HCT116 (cell line): ENCODE data around the gene PSMA8. TPM values are rescaled to one million over a fixed set of nuclear protein-coding genes. Genes with fewer than 3 reads are reported as not detected.

Experiments
- ATAC-seq: fragments of 200-7000 bp; cut with Tn5 transposase; 2 replicates; pipeline ENCODE4 v1.9.1; 2020; ENCODE audit warnings: mild to moderate bottlenecking, moderate library complexity
- BruUV-seq: library from RNA; stranded (reverse); fragments of 400-500 nt; replicated peaks from 2 replicates; lab custom pipeline; 2021; lab: Mats Ljungman, UMichigan
- CTCF ChIA-PET: fragments of 300-600 bp; sonication (Branson Sonifier 250); formaldehyde crosslinking; loops from one replicate; lab custom pipeline; 2021; ENCODE audit warnings: antibody characterized with exemption; lab: Charles Lee
- POLR2A ChIA-PET: fragments of 300-600, 350-600 bp; sonication (Branson Sonifier 250); formaldehyde crosslinking; loops from one replicate; lab custom pipeline; 2021; ENCODE audit warnings: antibody characterized with exemption; lab: Charles Lee
- RAD21 ChIA-PET, 2 experiments: fragments of 300-600 bp; sonication (Branson Sonifier 250); formaldehyde crosslinking; loops; one replicate each; lab custom pipeline; 2023; ENCODE audit warnings: low total read pairs in 2 of 2; ENCODE audit not compliant: uncharacterized antibody in 2 of 2, unreplicated experiment in 2 of 2, low non-redundant PET in 1 of 2; lab: Charles Lee
- DNase-seq: peaks from one replicate; pipeline ENCODE4 v3.0.0-alpha.2; 2010; ENCODE audit warnings: low read depth, low spot score
- H2AFZ ChIP-seq: fragments of 200-600 bp; shearing (Covaris generic), sonication (generic); 2 replicates; pipeline ENCODE4 v1.6.1; 2017; ENCODE audit warnings: low read depth, mixed run types, mixed read lengths, antibody characterized with exemption, low read length; ENCODE audit not compliant: poor library complexity, severe bottlenecking
- H3K27ac ChIP-seq: 2 replicates; pipeline ENCODE4 v1.5.1; 2012; ENCODE audit warnings: low read depth, low read length
- H3K27me3 ChIP-seq: fragments of 200-600 bp; sonication (generic); 2 replicates; pipeline ENCODE4 v1.6.1; 2016; ENCODE audit warnings: mixed run types, low read length, mixed read lengths; ENCODE audit not compliant: insufficient read depth
- H3K36me3 ChIP-seq, 2 experiments: fragments of 200-500 bp in 1 of 2; fragments of 200-600 bp in 1 of 2; sonication (Bioruptor generic) in 1 of 2; sonication (generic) in 1 of 2; 2 replicates each; pipeline versions ENCODE4 v1.5.1 to v1.6.1; 2014 to 2016; ENCODE audit warnings: low read length in 2 of 2, inconsistent platforms in 1 of 2, mixed read lengths in 1 of 2, mixed run types in 1 of 2; ENCODE audit not compliant: insufficient read depth in 2 of 2, control insufficient read depth in 1 of 2
- H3K4me1 ChIP-seq, 2 experiments: fragments of 200-600 bp in 1 of 2; sonication (generic) in 1 of 2; 2 replicates each; pipeline versions ENCODE4 v1.5.1 to v1.6.1; 2012 to 2017; ENCODE audit warnings: low read length in 2 of 2, inconsistent platforms in 1 of 2, mild to moderate bottlenecking in 1 of 2, mixed read lengths in 1 of 2, mixed run types in 1 of 2, moderate library complexity in 1 of 2; ENCODE audit not compliant: insufficient read depth in 2 of 2, control insufficient read depth in 1 of 2
- H3K4me2 ChIP-seq: fragments of 200-600 bp; sonication (generic); 2 replicates; pipeline ENCODE4 v1.6.1; 2017; ENCODE audit warnings: mixed run types, low read length, mixed read lengths
- H3K4me3 ChIP-seq, 2 experiments: fragments of 200-600 bp in 1 of 2; sonication (generic) in 1 of 2; replicated peaks in 1 of 2; 2 replicates each; pipeline ENCODE4 v1.5.1; 2011 to 2016; ENCODE audit warnings: low read length in 2 of 2, control low read depth in 1 of 2, low read depth in 1 of 2, mild to moderate bottlenecking in 1 of 2, mixed read lengths in 1 of 2, mixed run types in 1 of 2
- H3K79me2 ChIP-seq: fragments of 200-600 bp; sonication (generic); 2 replicates; pipeline ENCODE4 v1.6.1; 2017; ENCODE audit warnings: mild to moderate bottlenecking, mixed run types, low read length, moderate library complexity, mixed read lengths; ENCODE audit not compliant: insufficient read depth
- H3K9ac ChIP-seq: fragments of 200-600 bp; sonication (generic); 2 replicates; pipeline ENCODE4 v1.6.1; 2016; ENCODE audit warnings: low read length, mixed read lengths
- H3K9me2 ChIP-seq: fragments of 200-600 bp; sonication (generic), shearing (Covaris generic); 2 replicates; pipeline ENCODE4 v1.6.1; 2017; ENCODE audit warnings: mixed run types, mild to moderate bottlenecking, moderate library complexity; ENCODE audit not compliant: insufficient read depth
- H3K9me3 ChIP-seq, 2 experiments: fragments of 200-500 bp in 1 of 2; fragments of 200-600 bp in 1 of 2; sonication (Bioruptor generic) in 1 of 2; sonication (generic) in 1 of 2; 2 replicates each; pipeline ENCODE4 v1.6.1; 2014 to 2017; ENCODE audit warnings: low read length in 2 of 2, mixed read lengths in 2 of 2, inconsistent platforms in 1 of 2, low read depth in 1 of 2, mild to moderate bottlenecking in 1 of 2, mixed run types in 1 of 2, moderate library complexity in 1 of 2; ENCODE audit not compliant: control insufficient read depth in 1 of 2, insufficient read depth in 1 of 2
- H4K20me1 ChIP-seq: fragments of 200-600 bp; sonication (generic), shearing (Covaris generic); 2 replicates; pipeline ENCODE4 v1.6.1; 2017; ENCODE audit warnings: mixed run types, mild to moderate bottlenecking, moderate library complexity; ENCODE audit not compliant: insufficient read depth
- CBX3 ChIP-seq: IDR thresholded peaks from 2 replicates; pipeline ENCODE4 v1.6.1; 2012; ENCODE audit warnings: low read depth
- CEBPB ChIP-seq: IDR thresholded peaks from 2 replicates; pipeline ENCODE4 v1.6.1; 2012; ENCODE audit warnings: low read depth
- CTCF ChIP-seq, 3 experiments: fragments of 200-600 bp in 1 of 3; sonication (generic) in 1 of 3; IDR thresholded peaks in 2 of 3; conservative IDR thresholded peaks in 1 of 3; 2 replicates each; pipeline ENCODE4 v1.5.1; 2012 to 2017; ENCODE audit warnings: low read depth in 2 of 3, low read length in 2 of 3, antibody characterized with exemption in 1 of 3, borderline replicate concordance in 1 of 3, control low read depth in 1 of 3, mild to moderate bottlenecking in 1 of 3, mixed read lengths in 1 of 3, mixed run types in 1 of 3, moderate library complexity in 1 of 3; ENCODE audit not compliant: insufficient read depth in 1 of 3
- EGR1 ChIP-seq: IDR thresholded peaks from 2 replicates; pipeline ENCODE4 v1.6.1; 2012; ENCODE audit warnings: low read depth
- ELF1 ChIP-seq: IDR thresholded peaks from 2 replicates; pipeline ENCODE4 v1.6.1; 2012; ENCODE audit warnings: low read depth, borderline replicate concordance
- EZH2 ChIP-seq: fragments of 200-600 bp; sonication (generic); IDR thresholded peaks from 2 replicates; pipeline ENCODE4 v1.6.1; 2017; ENCODE audit warnings: antibody characterized with exemption, mixed run types
- FOSL1 ChIP-seq: IDR thresholded peaks from 2 replicates; pipeline ENCODE4 v1.6.1; 2012; ENCODE audit warnings: low read depth
- JUND ChIP-seq: IDR thresholded peaks from 2 replicates; pipeline ENCODE4 v1.6.1; 2012
- POLR2A ChIP-seq: IDR thresholded peaks from 2 replicates; pipeline ENCODE4 v1.7.0; 2011; ENCODE audit warnings: borderline replicate concordance; ENCODE audit not compliant: insufficient read depth, insufficient read length; ENCODE audit errors: extremely low read depth
- REST ChIP-seq: IDR thresholded peaks from 2 replicates; pipeline ENCODE4 v1.6.1; 2012; ENCODE audit warnings: low read depth
- SIN3A ChIP-seq: IDR thresholded peaks from 2 replicates; pipeline ENCODE4 v1.6.1; 2012; ENCODE audit warnings: low read depth
- SP1 ChIP-seq: IDR thresholded peaks from 2 replicates; pipeline ENCODE4 v1.6.1; 2012; ENCODE audit warnings: low read depth
- SRF ChIP-seq: IDR thresholded peaks from 2 replicates; pipeline ENCODE4 v1.6.1; 2012; ENCODE audit warnings: low read depth
- TCF7L2 ChIP-seq: IDR thresholded peaks from 2 replicates; pipeline ENCODE4 v1.7.0; 2011; ENCODE audit warnings: borderline replicate concordance, inconsistent platforms; ENCODE audit not compliant: insufficient read depth, insufficient read length; ENCODE audit errors: extremely low read depth
- YY1 ChIP-seq: IDR thresholded peaks from 2 replicates; pipeline ENCODE4 v1.6.1; 2011; ENCODE audit warnings: low read length, low read depth, moderate library complexity, mild to moderate bottlenecking; ENCODE audit not compliant: insufficient replicate concordance; ENCODE audit errors: extremely low read depth
- ZFX ChIP-seq: fragments of 450-650 bp; IDR thresholded peaks from 2 replicates; pipeline ENCODE4 v1.6.1; 2017
- ZNF274 ChIP-seq: fragments of 200-500 bp; sonication (Bioruptor generic); IDR thresholded peaks from 2 replicates; pipeline ENCODE4 v1.6.1; 2014; ENCODE audit warnings: mild to moderate bottlenecking, low read depth, low read length, inconsistent platforms
- intact Hi-C: fragments of 100-400 bp; cut with micrococcal nuclease; formaldehyde crosslinking; loops from 2 replicates; pipeline ENCODE4 v1.10.0; 2022
- total RNA-seq: library from RNA; stranded (reverse); gene quantifications from one replicate; pipeline ENCODE4 v1.2.1, GENCODE V29; 2021; ENCODE audit not compliant: unreplicated experiment
- TF ChIP-seq, protein P1 (sequence below): IDR thresholded peaks from 2 replicates; pipeline ENCODE4 v1.6.1; 2011; ENCODE audit warnings: mild to moderate bottlenecking, low read length, moderate library complexity; ENCODE audit not compliant: insufficient replicate concordance; ENCODE audit errors: extremely low read depth
- TF ChIP-seq, protein P2 (sequence below): IDR thresholded peaks from 2 replicates; pipeline ENCODE4 v1.6.1; 2012

Gene PSMA8
- total RNA-seq, 1 experiment from 2014 or later: not detected

DNA sequence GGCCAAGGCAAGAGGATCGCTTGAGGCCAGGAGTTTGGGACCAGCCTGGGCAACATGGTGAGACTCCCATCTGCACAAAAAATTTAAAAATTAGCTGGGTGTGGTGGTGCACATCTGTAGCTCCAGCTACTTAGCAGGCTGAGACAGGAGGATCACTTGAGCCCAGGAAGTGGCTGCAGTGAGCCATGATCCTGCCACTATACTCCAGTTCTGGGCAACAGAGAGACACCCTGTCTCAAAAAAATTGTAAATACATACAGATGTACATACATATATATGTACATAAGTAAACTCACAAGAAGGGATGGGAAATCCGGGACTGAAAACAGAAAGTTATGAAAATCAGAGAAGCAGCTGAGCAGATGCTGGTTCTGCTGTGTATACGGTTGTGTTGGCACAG lies 62.9 kb downstream of the PSMA8 start:
- no peak overlapping the region for H3K4me2 ChIP-seq
- intact Hi-C loops: no loop called here
- POLR2A ChIA-PET: no interaction called here
- no peak overlapping the region for H3K4me3 ChIP-seq
- no peak overlapping the region for H3K27ac ChIP-seq
- CTCF ChIA-PET: no interaction called here
- no peak for TF ChIP-seq CEBPB
- TF ChIP-seq TCF7L2: no peak
- TF ChIP-seq SIN3A: no peak
- TF ChIP-seq EGR1: no peak
- TF ChIP-seq FOSL1: no peak
- TF ChIP-seq, protein P1, sequence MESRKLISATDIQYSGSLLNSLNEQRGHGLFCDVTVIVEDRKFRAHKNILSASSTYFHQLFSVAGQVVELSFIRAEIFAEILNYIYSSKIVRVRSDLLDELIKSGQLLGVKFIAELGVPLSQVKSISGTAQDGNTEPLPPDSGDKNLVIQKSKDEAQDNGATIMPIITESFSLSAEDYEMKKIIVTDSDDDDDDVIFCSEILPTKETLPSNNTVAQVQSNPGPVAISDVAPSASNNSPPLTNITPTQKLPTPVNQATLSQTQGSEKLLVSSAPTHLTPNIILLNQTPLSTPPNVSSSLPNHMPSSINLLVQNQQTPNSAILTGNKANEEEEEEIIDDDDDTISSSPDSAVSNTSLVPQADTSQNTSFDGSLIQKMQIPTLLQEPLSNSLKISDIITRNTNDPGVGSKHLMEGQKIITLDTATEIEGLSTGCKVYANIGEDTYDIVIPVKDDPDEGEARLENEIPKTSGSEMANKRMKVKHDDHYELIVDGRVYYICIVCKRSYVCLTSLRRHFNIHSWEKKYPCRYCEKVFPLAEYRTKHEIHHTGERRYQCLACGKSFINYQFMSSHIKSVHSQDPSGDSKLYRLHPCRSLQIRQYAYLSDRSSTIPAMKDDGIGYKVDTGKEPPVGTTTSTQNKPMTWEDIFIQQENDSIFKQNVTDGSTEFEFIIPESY: no peak
- no peak for TF ChIP-seq REST
- no peak for TF ChIP-seq CBX3
- TF ChIP-seq SRF: no peak
- TF ChIP-seq SP1: no peak
- no peak for TF ChIP-seq ZFX
- TF ChIP-seq, protein P2, sequence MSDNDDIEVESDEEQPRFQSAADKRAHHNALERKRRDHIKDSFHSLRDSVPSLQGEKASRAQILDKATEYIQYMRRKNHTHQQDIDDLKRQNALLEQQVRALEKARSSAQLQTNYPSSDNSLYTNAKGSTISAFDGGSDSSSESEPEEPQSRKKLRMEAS: no peak
- TF ChIP-seq CTCF (IDR thresholded peaks at IDR 0.05 in 2 of 3, conservative IDR thresholded peaks at IDR 0.05 in 1 of 3; ENCODE audit: borderline replicate concordance in 1 of 3, insufficient read depth in 1 of 3, low read depth in 2 of 3, low read length in 2 of 3): no peak
- no peak for TF ChIP-seq YY1
- TF ChIP-seq JUND: no peak
- TF ChIP-seq EZH2: no peak
- no peak for TF ChIP-seq POLR2A
- no peak for TF ChIP-seq ZNF274
- TF ChIP-seq ELF1: no peak
- RAD21 ChIA-PET: no interaction called here
- no peak for ATAC-seq
- DNase-seq: no peak
- H3K27me3 ChIP-seq: no peaks in the 10 kb centered on the region
- H4K20me1 ChIP-seq: no peaks in the 10 kb centered on the region
- no TSS peak for BruUV-seq
- no peaks in the 10 kb centered on the region for H3K4me1 ChIP-seq
- H3K9me3 ChIP-seq: no peaks in the 10 kb centered on the region
- H3K9ac ChIP-seq: no peak overlapping the region
- H3K9me2 ChIP-seq: no peaks in the 10 kb centered on the region
- no peak overlapping the region for H2AFZ ChIP-seq
- H3K36me3 ChIP-seq: no peaks in the 10 kb centered on the region
- no peaks in the 10 kb centered on the region for H3K79me2 ChIP-seq
